K562 (cell line): ENCODE data around the gene PDE6H. TPM values are rescaled to one million over a fixed set of nuclear protein-coding genes. Genes with fewer than 3 reads are reported as not detected.

Source experiments
- FOXJ3 ChIP-seq: sonication (generic); formaldehyde crosslinking; IDR thresholded peaks from 2 replicates; pipeline ENCODE4 v1.4.0; 2020; ENCODE audit warnings: mild to moderate bottlenecking, missing genetic modification reagents
- HDAC3 ChIP-seq: fragments of 450-650 bp; IDR thresholded peaks from 2 replicates; pipeline ENCODE4 v1.6.1; 2018; ENCODE audit warnings: borderline replicate concordance, mild to moderate bottlenecking, moderate library complexity; ENCODE audit not compliant: partially characterized antibody
- ID3 ChIP-seq, 2 experiments: fragments of 250-450 bp in 1 of 2; fragments of 450-650 bp in 1 of 2; sonication (Bioruptor Pico) in 1 of 2; IDR thresholded peaks; 2 replicates each; pipeline versions ENCODE4 v1.6.1 to v1.8.0; 2016 to 2021; ENCODE audit warnings: mild to moderate bottlenecking in 2 of 2, moderate library complexity in 2 of 2, missing compliant biosample characterization in 1 of 2, missing genetic modification characterization in 1 of 2
- PRPF4 ChIP-seq: fragments of 200-400 bp; formaldehyde crosslinking; IDR thresholded peaks from one replicate; pipeline ENCODE4 v1.6.1; 2017; ENCODE audit warnings: low read length, low read depth, mild to moderate bottlenecking; ENCODE audit not compliant: insufficient read depth, poor library complexity, severe bottlenecking
- TFAM ChIP-seq: fragments of 250-450 bp; sonication (Bioruptor Pico); conservative IDR thresholded peaks from 2 replicates; pipeline ENCODE4 v1.5.0; 2021; ENCODE audit warnings: mild to moderate bottlenecking, moderate library complexity
- ZFP1 ChIP-seq: fragments of 450-650 bp; formaldehyde crosslinking; IDR thresholded peaks from 2 replicates; pipeline ENCODE4 v1.4.0; 2020; ENCODE audit warnings: mild to moderate bottlenecking, mixed read lengths
- ZKSCAN3 ChIP-seq: fragments of 250-450 bp; sonication (Bioruptor Pico); IDR thresholded peaks from 2 replicates; pipeline ENCODE4 v1.4.0; 2020
- ZNF444 ChIP-seq: fragments of 250-450 bp; sonication (Bioruptor Pico); IDR thresholded peaks from 2 replicates; pipeline ENCODE4 v1.4.0; 2020; ENCODE audit warnings: mild to moderate bottlenecking, moderate library complexity
- ZNF609 ChIP-seq: sonication (generic); formaldehyde crosslinking; IDR thresholded peaks from 2 replicates; pipeline ENCODE4 v1.8.1; 2023; ENCODE audit warnings: missing genetic modification reagents, mild to moderate bottlenecking, borderline replicate concordance
- polyA plus RNA-seq, 8 experiments: library from polyadenylated mRNA; depleted of rRNA in 4 of 8; stranded (reverse) in 5 of 8; unstranded in 3 of 8; fragments of >200 nt; fragmentation: Nextera tagmentation in 2 of 8; fragmentation: Illumina TruSeq in 1 of 8; extraction: Ambion mirVana in 2 of 8; extraction: Trizol in 1 of 8; gene quantifications; 2 replicates each; pipeline versions ENCODE4 v1.2.1 to v1.2.3, GENCODE V29; 2011 to 2014; ENCODE audit warnings: inconsistent platforms in 1 of 8, missing spikeins in 1 of 8
- total RNA-seq, 7 experiments: library from RNA; depleted of rRNA in 6 of 7; stranded (reverse); fragments of >200 nt in 6 of 7; fragmentation: Illumina TruSeq in 2 of 7; extraction: Trizol in 2 of 7; gene quantifications; 2 replicates each; pipeline versions ENCODE4 v1.2.1 to v1.2.3, GENCODE V29; 2011 to 2021; ENCODE audit warnings: low replicate concordance in 1 of 7
- TF ChIP-seq, protein P1 (sequence below): fragments of 250-450 bp; sonication (Bioruptor Pico); IDR thresholded peaks from 2 replicates; pipeline ENCODE4 v1.4.0; 2020
- TF ChIP-seq, protein P2 (sequence below), 2 experiments: IDR thresholded peaks; 2 replicates each; pipeline ENCODE4 v1.6.1; 2012; ENCODE audit warnings: improper control_type of control experiment in 2 of 2, low read depth in 2 of 2, low read length in 2 of 2, borderline replicate concordance in 1 of 2

PDE6H gene
- total and polyA plus RNA-seq, 9 of the 15 experiments (the other 6 are each of a cell fraction or from before 2014, with no cell fraction given) = 0.15 TPM; not detected in 8

GRCh38 chr12:14948672-14949071 lies 24.2 kb upstream of the PDE6H start (continued):
- no peak for TF ChIP-seq ZNF609 (CRISPR knock-in tag)
- TF ChIP-seq ZNF444 (CRISPR knock-in tag) = no peak
- no peak for TF ChIP-seq PRPF4
- no peak for TF ChIP-seq ZKSCAN3
- no peak for TF ChIP-seq ZFP1 (CRISPR knock-in tag)
- TF ChIP-seq TFAM (CRISPR knock-in tag) = no peak
- no peak for TF ChIP-seq ID3 (CRISPR knock-in tag; IDR thresholded peaks at IDR 0.05)
- no peak for TF ChIP-seq ID3 (tag; IDR thresholded peaks at IDR 0.05)
- TF ChIP-seq, protein P1, sequence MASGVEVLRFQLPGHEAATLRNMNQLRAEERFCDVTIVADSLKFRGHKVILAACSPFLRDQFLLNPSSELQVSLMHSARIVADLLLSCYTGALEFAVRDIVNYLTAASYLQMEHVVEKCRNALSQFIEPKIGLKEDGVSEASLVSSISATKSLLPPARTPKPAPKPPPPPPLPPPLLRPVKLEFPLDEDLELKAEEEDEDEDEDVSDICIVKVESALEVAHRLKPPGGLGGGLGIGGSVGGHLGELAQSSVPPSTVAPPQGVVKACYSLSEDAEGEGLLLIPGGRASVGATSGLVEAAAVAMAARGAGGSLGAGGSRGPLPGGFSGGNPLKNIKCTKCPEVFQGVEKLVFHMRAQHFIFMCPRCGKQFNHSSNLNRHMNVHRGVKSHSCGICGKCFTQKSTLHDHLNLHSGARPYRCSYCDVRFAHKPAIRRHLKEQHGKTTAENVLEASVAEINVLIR = no peak
- TF ChIP-seq HDAC3 = no peak
- TF ChIP-seq FOXJ3 (CRISPR knock-in tag) = no peak
- TF ChIP-seq, protein P2, sequence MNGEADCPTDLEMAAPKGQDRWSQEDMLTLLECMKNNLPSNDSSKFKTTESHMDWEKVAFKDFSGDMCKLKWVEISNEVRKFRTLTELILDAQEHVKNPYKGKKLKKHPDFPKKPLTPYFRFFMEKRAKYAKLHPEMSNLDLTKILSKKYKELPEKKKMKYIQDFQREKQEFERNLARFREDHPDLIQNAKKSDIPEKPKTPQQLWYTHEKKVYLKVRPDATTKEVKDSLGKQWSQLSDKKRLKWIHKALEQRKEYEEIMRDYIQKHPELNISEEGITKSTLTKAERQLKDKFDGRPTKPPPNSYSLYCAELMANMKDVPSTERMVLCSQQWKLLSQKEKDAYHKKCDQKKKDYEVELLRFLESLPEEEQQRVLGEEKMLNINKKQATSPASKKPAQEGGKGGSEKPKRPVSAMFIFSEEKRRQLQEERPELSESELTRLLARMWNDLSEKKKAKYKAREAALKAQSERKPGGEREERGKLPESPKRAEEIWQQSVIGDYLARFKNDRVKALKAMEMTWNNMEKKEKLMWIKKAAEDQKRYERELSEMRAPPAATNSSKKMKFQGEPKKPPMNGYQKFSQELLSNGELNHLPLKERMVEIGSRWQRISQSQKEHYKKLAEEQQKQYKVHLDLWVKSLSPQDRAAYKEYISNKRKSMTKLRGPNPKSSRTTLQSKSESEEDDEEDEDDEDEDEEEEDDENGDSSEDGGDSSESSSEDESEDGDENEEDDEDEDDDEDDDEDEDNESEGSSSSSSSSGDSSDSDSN (IDR thresholded peaks at IDR 0.05; ENCODE audit: borderline replicate concordance in 1 of 2, low read depth in 2 of 2, low read length in 2 of 2) = no peak
